Measurements from ENCODE around the gene MYCBP. TPM values are rescaled to one million over a fixed set of nuclear protein-coding genes. Genes with fewer than 3 reads are reported as not detected.

The MYCBP gene
- total RNA-seq, 4 donors from 2014 or later, result 17.4 to 22.5 (median 21.2) TPM

DNA sequence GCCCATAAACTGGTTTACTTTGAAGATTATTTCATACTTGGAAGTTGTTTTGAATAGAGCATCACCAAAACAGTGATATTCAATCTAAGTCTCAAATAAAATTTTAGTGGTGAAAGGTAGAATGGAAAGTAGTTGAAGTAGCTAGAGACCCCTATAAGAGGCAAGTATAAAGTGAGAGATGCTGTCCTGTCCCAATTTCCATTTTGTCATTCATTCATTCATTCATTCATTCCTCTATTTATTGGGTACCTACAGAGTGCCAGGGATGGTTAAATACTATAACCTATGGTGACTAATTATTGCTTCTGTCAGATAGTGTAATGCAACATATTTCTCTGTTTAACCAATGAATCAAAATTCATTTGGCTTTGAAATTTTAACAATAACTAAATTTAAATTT lies 46.3 kb downstream of the MYCBP start:
- TF ChIP-seq POLR2A (IDR thresholded peaks at IDR 0.05; ENCODE audit: low read depth) (no peak), EP300 (IDR thresholded peaks at IDR 0.05) (no peak), POLR2AphosphoS5 (IDR thresholded peaks at IDR 0.05) (no peak)
- TF ChIP-seq, protein P1, sequence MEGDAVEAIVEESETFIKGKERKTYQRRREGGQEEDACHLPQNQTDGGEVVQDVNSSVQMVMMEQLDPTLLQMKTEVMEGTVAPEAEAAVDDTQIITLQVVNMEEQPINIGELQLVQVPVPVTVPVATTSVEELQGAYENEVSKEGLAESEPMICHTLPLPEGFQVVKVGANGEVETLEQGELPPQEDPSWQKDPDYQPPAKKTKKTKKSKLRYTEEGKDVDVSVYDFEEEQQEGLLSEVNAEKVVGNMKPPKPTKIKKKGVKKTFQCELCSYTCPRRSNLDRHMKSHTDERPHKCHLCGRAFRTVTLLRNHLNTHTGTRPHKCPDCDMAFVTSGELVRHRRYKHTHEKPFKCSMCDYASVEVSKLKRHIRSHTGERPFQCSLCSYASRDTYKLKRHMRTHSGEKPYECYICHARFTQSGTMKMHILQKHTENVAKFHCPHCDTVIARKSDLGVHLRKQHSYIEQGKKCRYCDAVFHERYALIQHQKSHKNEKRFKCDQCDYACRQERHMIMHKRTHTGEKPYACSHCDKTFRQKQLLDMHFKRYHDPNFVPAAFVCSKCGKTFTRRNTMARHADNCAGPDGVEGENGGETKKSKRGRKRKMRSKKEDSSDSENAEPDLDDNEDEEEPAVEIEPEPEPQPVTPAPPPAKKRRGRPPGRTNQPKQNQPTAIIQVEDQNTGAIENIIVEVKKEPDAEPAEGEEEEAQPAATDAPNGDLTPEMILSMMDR (IDR thresholded peaks at IDR 0.05), result no peak
- peaks cover 0 to 15% (median 9%) of the 10 kb centered on the region in 4 donors for H3K4me1 ChIP-seq
- H3K4me3 ChIP-seq, result no peak overlapping the region
- no peaks in the 10 kb centered on the region for H3K36me3 ChIP-seq
- no peak for DNase-seq (ENCODE audit: extremely low spot score)
- intact Hi-C loops (cut with DNase I), result no loop called here
- peaks cover 0 to 20% (median 2%) of the 10 kb centered on the region in 4 donors for H3K27me3 ChIP-seq
- no peaks in the 10 kb centered on the region for H3K9me3 ChIP-seq
- no peak overlapping the region for H3K27ac ChIP-seq (replicated peaks in 1 of 4)

DNA sequence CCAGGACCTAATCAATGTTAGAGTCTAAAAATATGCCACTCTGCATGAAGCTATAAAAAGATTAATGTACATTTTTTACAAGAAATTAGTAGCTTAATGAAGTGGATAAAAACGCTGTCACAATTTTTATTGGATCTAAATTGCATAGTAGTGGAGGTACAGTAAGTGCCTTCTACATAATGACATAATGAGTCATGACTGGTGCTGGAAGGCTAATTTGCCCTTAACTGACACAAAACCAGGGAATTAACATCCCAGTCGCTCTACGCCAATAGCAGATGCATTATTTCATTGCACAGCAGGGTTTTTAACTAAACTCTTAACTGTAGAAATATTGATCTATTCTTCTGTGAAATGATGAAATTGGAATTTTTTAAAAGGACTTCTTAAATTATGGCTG lies 46.9 kb downstream of the MYCBP start:
- 72% methylated on average over 3 of the region's 3 CpGs for WGBS
- Histone ChIP-seq H3K27me3 (peaks cover 0 to 20% (median 2%) of the 10 kb centered on the region in 4 donors), H3K27ac (replicated peaks in 1 of 4) (no peak overlapping the region), H3K9me3 (no peaks in the 10 kb centered on the region), H3K4me1 (peaks cover 0 to 15% (median 9%) of the 10 kb centered on the region in 4 donors), H3K4me3 (no peak overlapping the region), H3K36me3 (no peaks in the 10 kb centered on the region)
- no peak for DNase-seq (ENCODE audit: extremely low spot score)
- TF ChIP-seq, protein P1 (IDR thresholded peaks at IDR 0.05), result no peak
- TF ChIP-seq EP300 (IDR thresholded peaks at IDR 0.05) (no peak), POLR2AphosphoS5 (IDR thresholded peaks at IDR 0.05) (no peak), POLR2A (IDR thresholded peaks at IDR 0.05; ENCODE audit: low read depth) (no peak)
- intact Hi-C loops (cut with DNase I), result no loop called here

DNA sequence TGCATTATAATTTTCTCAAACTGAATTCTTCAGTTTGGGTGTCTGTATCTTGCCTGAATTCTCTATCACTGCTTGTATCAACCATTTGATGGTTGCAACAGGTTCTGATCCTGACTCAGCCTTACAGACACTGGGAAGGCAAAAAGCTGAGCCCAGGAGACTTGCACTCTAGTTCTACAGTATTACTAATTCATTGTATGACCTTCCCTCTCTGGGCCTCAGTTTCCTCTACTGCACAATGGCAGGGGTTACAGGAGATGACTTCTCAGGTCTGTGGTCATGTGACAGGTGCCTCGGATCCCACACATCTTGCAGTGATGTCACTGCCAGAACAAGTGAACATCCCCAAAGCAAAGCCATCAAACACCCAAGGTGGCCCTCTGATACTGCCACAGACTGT lies 52.3 kb downstream of the MYCBP start:
- Histone ChIP-seq H3K27me3 (peaks cover 7 to 62% (median 38%) of the 10 kb centered on the region in 4 donors), H3K27ac (replicated peaks in 1 of 4) (no peak overlapping the region), H3K36me3 (no peaks in the 10 kb centered on the region), H3K4me3 (no peak overlapping the region), H3K4me1 (peaks cover 10 to 19% (median 17%) of the 10 kb centered on the region in 4 donors), H3K9me3 (peaks cover 0 to 5% (median 0%) of the 10 kb centered on the region in 4 donors)
- TF ChIP-seq EP300 (IDR thresholded peaks at IDR 0.05), result no peak
- TF ChIP-seq POLR2AphosphoS5 (IDR thresholded peaks at IDR 0.05), result no peak
- TF ChIP-seq, protein P1 (IDR thresholded peaks at IDR 0.05), result no peak
- TF ChIP-seq POLR2A (IDR thresholded peaks at IDR 0.05; ENCODE audit: low read depth), result no peak
- intact Hi-C loops (cut with DNase I), result no loop called here
- WGBS, result 60% methylated on average over 1 of the region's 1 CpG
- DNase-seq (ENCODE audit: extremely low spot score), result no peak

DNA sequence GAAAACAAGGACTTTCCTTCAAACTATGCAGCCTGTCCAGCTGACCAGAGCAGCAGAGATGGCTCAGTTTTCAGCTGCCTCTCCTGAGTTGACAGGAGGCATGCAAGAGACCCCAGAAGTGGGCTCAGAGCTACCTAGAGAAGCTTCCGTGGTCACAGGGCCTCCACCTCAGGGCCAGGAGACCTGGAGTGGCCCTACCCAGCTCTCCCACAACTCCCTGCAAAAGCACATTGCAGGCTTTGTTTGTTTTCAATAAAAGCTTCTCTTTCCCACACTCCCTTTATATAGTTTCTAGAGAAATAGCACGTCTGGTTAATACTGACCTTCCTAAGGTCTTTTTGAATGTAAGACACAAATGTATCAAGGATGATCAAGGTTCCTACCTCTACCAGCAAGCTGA lies 53.6 kb downstream of the MYCBP start:
- H3K4me3 ChIP-seq, result no peak overlapping the region
- 87% methylated on average over 2 of the region's 2 CpGs for WGBS
- H3K27ac ChIP-seq (replicated peaks in 1 of 4), result no peak overlapping the region
- H3K36me3 ChIP-seq, result no peaks in the 10 kb centered on the region
- peaks cover 10 to 19% (median 18%) of the 10 kb centered on the region in 4 donors for H3K4me1 ChIP-seq
- peaks cover 0 to 5% (median 0%) of the 10 kb centered on the region in 4 donors for H3K9me3 ChIP-seq
- no peak for DNase-seq (ENCODE audit: extremely low spot score)
- intact Hi-C loops (cut with DNase I), result loop anchor here (10.0 kb wide), 1 partner anchor 215 kb away; no protein-coding TSS in a partner anchor
- TF ChIP-seq POLR2A (IDR thresholded peaks at IDR 0.05; ENCODE audit: low read depth) (no peak), EP300 (IDR thresholded peaks at IDR 0.05) (no peak)
- TF ChIP-seq, protein P1 (IDR thresholded peaks at IDR 0.05), result no peak
- peaks cover 7 to 73% (median 41%) of the 10 kb centered on the region in 4 donors for H3K27me3 ChIP-seq

DNA sequence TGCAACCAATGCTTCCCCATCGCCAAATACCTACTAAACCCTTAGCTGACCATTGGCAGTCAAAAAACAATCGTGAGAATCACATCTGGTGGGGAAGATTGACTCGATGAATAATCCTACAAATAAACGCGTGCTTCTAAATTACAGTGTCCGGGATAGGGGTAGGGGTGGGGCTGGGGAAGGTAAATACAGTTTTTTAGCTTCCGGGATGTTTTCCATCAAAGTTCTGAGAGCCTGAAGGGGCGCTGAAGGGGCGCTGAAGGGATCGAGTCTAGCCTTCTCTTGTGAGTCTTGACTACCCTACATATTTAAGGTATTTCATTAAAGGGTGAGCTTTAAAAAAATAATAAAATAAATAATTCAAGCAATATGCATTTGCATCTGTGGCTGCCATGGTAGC lies 54.1 kb downstream of the MYCBP start:
- no peak for TF ChIP-seq POLR2AphosphoS5 (IDR thresholded peaks at IDR 0.05)
- no peak for TF ChIP-seq POLR2A (IDR thresholded peaks at IDR 0.05; ENCODE audit: low read depth)
- TF ChIP-seq, protein P1 (IDR thresholded peaks at IDR 0.05), result no peak
- no peak for TF ChIP-seq EP300 (IDR thresholded peaks at IDR 0.05)

More for the DNA sequence above, 54.1 kb downstream of the MYCBP start:
- H3K4me3 ChIP-seq, result no peak overlapping the region
- peaks cover 0 to 5% (median 0%) of the 10 kb centered on the region in 4 donors for H3K9me3 ChIP-seq
- no peak overlapping the region for H3K27ac ChIP-seq (replicated peaks in 1 of 4)
- 33% methylated on average over 10 of the region's 10 CpGs for WGBS
- H3K4me1 ChIP-seq, result peaks cover 10 to 19% (median 18%) of the 10 kb centered on the region in 4 donors
- no peaks in the 10 kb centered on the region for H3K36me3 ChIP-seq
- intact Hi-C loops (cut with DNase I), result loop anchor here (10.0 kb wide), 1 partner anchor 214 kb away; no protein-coding TSS in a partner anchor
- DNase-seq (ENCODE audit: extremely low spot score), result no peak
- peaks cover 7 to 76% (median 40%) of the 10 kb centered on the region in 4 donors for H3K27me3 ChIP-seq
